Muscle layer of duodenum (tissue), 2 donors: ENCODE results near the gene DNMT3L.

Experiments used
- H3K27ac ChIP-seq: one replicate; pipeline ENCODE4 v1.7.0; 2013; ENCODE audit warnings: mild to moderate bottlenecking, low read length
- H3K27me3 ChIP-seq: one replicate; pipeline ENCODE4 v1.7.0; 2013; ENCODE audit warnings: low read depth, mild to moderate bottlenecking, control low read depth, low read length
- H3K36me3 ChIP-seq, 2 donors: one replicate each; pipeline ENCODE4 v1.7.0; 2013; ENCODE audit warnings: low read length in 2 of 2, control low read depth in 1 of 2, mild to moderate bottlenecking in 1 of 2; ENCODE audit not compliant: insufficient read depth in 2 of 2, control insufficient read depth in 1 of 2
- H3K4me1 ChIP-seq, 2 donors: one replicate each; pipeline ENCODE4 v1.7.0; 2013; ENCODE audit warnings: low read length in 2 of 2, mild to moderate bottlenecking in 2 of 2, control low read depth in 1 of 2, moderate library complexity in 1 of 2; ENCODE audit not compliant: insufficient read depth in 2 of 2, control insufficient read depth in 1 of 2
- H3K4me3 ChIP-seq, 2 donors: one replicate each; pipeline ENCODE4 v1.7.0; 2013; ENCODE audit warnings: low read length in 2 of 2, low read depth in 1 of 2, mild to moderate bottlenecking in 1 of 2
- H3K9me3 ChIP-seq, 2 donors: one replicate each; pipeline ENCODE4 v1.7.0; 2013; ENCODE audit warnings: low read length in 2 of 2, control low read depth in 1 of 2, mild to moderate bottlenecking in 1 of 2; ENCODE audit not compliant: control insufficient read depth in 1 of 2
- donor health status: healthy.

The DNMT3L gene

DNA sequence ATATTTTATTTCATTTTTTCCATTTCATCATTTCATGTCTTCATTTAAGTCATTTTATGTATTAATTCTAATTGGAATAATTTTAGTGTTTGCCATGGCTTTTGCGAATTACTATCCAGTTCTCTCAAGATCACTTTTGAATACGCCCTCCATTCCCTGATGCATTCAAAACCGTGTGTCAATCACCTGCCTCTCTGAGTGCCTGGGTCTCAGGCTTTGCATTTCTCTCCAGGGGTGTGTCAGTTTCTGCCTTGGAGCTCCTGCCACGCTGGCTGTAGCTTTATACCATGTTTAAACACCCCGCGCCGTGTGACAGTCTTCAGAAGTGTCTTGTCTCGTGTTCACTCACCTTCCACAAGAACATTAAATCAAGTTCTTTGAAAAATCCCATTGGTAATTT is 7.4 kb upstream of the DNMT3L start:
- no peaks in the 10 kb centered on the region for H3K9me3 ChIP-seq
- H3K27me3 ChIP-seq, result no peaks in the 10 kb centered on the region
- H3K27ac ChIP-seq, result no peak overlapping the region
- H3K4me1 ChIP-seq, result no peaks in the 10 kb centered on the region
- no peak overlapping the region for H3K4me3 ChIP-seq
- H3K36me3 ChIP-seq, result no peaks in the 10 kb centered on the region

DNA sequence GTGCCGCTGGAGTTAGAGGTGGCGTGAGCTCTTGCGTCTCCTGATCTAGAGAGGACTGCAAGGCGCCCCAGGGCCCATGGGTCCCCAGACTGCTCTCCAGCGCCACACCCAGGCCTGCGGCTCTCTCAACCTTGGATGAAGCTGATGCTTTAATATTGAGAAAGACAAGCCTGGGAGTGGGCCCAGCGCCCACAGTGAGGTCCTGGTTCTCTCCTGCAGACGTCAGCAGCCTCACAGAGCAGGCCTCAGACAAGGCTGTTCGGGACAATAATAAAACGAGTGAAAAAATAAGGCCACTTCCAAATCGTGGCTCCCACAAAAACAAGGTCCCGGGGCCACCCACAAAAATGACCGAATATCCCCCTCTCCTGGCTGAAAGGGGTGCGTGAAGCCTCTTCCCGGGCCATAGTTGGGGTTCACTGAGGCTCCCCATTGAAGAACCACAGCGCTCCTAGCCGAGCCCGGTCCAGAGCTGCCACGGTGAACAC is 6.0 kb upstream of the DNMT3L start:
- Histone ChIP-seq H3K27ac (no peak overlapping the region), H3K36me3 (no peaks in the 10 kb centered on the region), H3K27me3 (no peaks in the 10 kb centered on the region), H3K9me3 (no peaks in the 10 kb centered on the region), H3K4me3 (no peak overlapping the region), H3K4me1 (no peaks in the 10 kb centered on the region)

DNA sequence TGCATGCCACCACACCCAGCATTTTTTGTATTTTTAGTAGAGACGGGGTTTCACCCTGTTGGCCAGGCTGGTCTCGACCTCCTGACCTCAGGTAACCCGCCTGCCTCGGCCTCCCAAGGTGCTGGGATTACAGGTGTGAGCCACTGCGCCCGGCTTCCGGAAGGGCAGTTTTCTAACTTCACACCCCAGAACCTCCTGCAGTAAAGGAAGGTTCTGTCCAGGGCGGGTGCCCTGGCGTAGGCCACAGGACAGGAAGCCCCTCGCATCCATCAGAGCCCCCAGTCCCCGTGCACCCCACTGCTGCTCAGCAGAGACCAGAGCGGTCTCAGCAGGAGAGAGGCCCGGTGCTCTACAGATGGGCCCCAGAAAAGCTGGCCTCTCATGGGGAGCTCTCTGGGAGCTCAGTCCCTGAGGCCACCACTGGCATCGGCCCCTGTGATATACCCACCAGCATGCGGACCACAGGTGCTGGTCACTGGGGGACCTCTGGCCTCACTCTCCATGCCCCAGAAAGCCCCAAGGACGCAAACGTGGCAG is 4.1 kb upstream of the DNMT3L start:
- no peaks in the 10 kb centered on the region for H3K36me3 ChIP-seq
- no peaks in the 10 kb centered on the region for H3K4me1 ChIP-seq
- H3K27me3 ChIP-seq, result no peaks in the 10 kb centered on the region
- H3K9me3 ChIP-seq, result no peaks in the 10 kb centered on the region
- no peak overlapping the region for H3K27ac ChIP-seq
- H3K4me3 ChIP-seq, result no peak overlapping the region

DNA sequence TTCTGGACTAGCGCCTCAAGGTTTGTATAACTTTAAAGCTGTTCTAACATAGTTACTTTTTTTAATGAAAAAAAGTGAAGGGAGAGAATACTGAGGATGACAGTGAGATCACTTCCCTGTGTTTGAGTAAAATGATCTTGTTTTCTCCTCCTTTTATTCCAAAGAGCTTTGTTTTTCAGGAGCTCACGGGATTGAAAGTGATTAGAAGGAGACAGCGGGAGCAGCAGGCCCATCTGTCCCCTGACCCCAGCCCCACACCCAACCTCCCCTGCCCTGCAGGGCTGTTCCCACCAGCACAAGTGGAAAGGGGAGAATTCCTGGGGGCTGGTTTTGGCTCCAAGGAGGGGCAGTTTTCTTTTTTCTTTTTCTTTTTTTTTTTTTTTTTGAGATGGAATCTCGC is 2.1 kb upstream of the DNMT3L start:
- Histone ChIP-seq H3K4me3 (no peak overlapping the region), H3K27ac (no peak overlapping the region), H3K27me3 (no peaks in the 10 kb centered on the region), H3K4me1 (no peaks in the 10 kb centered on the region), H3K9me3 (peaks cover 0 to 13% of the 10 kb centered on the region in 2 donors), H3K36me3 (no peaks in the 10 kb centered on the region)

DNA sequence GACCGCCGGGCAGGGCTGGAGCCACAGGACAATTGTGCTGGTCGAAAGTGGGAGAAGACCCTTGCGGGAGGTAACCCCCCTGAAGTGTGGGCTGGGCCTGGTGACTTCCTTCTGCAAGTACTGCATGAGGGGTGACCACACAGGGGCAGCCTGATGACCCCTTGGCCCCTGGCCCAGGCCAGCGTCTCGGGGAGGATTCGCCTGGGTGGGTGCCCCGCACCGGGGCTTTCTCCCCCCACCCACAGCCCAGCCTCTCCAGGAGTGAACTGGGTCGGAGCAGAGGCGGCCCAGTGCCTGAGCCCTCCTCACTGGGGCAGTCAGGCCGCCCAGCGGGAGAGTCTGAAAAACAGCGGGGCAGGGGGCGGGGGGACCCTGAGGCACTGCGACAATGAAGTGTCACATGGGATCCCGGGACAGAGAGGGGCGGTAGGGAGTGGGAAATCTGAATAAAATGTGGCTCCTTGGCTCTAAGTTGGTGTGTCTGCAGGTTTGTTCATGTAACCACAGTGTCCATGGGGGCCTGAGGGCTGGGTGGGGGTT is 1.6 kb upstream of the DNMT3L start:
- Histone ChIP-seq H3K27me3 (no peaks in the 10 kb centered on the region), H3K4me1 (no peaks in the 10 kb centered on the region), H3K36me3 (no peaks in the 10 kb centered on the region), H3K27ac (no peak overlapping the region), H3K4me3 (no peak overlapping the region), H3K9me3 (peaks cover 0 to 13% of the 10 kb centered on the region in 2 donors)

DNA sequence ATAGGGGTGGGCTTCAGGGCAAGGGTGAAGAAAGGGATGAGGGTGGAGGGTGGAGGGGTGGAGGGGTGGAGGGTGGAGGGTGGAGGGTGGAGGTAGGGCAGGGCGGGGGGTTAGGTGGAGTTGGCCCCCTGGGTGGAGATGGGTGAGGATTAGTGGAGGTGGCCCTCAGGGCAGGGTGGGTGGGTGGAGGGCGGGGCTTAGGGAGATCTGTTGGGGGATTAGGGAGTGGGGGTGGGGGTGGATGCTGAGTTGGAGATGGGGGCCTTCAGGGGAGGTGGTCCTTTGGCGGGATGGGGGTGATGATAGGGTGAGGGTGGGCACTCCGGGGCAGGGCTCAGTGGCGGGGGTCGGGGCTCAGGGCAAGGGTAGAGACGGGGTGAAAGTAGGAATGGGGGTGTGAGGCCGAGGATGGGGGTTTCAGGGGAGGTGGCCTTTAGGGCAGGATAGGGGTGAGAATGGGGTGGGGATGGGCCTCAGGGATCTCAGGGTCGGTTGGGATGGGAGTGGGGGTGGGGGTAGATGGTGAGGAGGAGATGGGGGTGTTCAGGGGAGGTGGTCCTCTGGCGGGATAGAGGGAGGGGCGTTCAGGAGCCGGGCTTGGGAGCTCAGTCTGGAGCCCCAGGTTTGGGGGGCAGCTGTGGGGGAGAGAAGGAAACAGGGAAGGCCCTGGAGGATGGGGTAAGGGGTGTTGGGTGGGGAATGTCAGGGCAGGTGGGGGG is 800 bp upstream of the DNMT3L start:
- H3K27ac ChIP-seq, result no peak overlapping the region
- H3K27me3 ChIP-seq, result no peaks in the 10 kb centered on the region
- no peaks in the 10 kb centered on the region for H3K36me3 ChIP-seq
- H3K4me1 ChIP-seq, result no peaks in the 10 kb centered on the region
- H3K9me3 ChIP-seq, result peaks cover 0 to 13% of the 10 kb centered on the region in 2 donors
- H3K4me3 ChIP-seq, result no peak overlapping the region

DNA sequence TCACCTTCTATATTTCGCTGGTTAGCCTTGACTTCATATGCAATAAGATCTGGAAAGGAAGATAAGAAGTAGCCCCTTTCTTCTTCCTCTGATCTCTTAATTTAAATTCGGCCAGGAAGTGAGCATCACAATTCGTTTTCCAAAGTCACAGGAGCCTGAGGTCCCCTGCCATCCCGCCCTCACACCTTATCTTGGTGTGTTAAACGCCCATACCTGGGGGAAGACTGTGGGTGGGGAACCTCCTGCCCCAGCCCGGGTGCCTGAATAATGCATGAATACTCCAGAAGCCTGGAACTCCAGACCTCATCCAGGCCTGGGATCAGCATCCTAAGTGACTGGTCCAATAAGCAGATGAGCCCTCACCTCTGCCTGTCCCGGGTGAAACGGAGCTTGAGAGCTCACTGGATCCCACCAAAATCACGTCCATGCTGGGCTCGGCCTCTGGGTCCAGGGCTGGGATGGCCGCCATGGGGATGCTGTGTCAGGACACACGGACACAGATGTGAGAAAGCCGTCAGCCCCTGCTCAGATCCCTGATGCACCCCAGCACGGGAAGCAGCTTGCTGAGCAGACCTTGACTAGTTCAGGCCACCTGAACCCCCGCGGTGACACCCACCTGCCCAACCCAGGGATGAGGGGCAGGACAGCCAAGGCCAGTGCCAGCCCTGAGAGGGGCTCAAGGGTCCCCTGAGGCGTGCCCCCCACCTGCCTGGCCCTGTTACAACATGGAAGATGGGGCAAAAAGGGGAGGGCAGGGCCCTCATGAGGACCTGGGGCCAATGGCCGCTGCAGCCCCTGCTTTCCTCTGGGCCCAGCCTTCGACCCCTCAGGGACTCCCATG is 686 bp downstream of the DNMT3L start:
- no peaks in the 10 kb centered on the region for H3K27me3 ChIP-seq
- no peak overlapping the region for H3K4me3 ChIP-seq
- H3K9me3 ChIP-seq, result peaks cover 0 to 13% of the 10 kb centered on the region in 2 donors
- H3K4me1 ChIP-seq, result no peaks in the 10 kb centered on the region
- H3K27ac ChIP-seq, result no peak overlapping the region
- no peaks in the 10 kb centered on the region for H3K36me3 ChIP-seq

DNA sequence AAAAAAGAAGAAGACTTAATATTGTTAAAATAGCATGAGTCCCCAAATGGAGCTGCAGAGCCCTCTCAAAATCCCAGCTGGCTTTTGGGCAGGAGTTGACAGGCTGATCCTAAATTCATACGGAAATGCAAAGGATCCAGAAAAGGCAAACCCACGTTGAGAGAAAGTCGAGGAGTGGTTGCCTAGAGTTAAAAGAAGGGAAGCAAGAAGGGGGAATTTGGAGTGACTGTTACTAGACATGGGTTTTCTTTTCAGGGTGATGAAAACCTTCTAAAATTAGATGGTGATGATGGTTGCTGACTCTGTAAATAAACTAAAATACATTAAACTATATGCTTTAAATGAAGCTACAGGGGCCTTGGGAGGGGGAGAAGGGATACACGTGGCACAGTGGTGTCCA is 1.6 kb downstream of the DNMT3L start:
- H3K27me3 ChIP-seq, result no peaks in the 10 kb centered on the region
- H3K36me3 ChIP-seq, result no peaks in the 10 kb centered on the region
- H3K4me3 ChIP-seq, result no peak overlapping the region

DNA sequence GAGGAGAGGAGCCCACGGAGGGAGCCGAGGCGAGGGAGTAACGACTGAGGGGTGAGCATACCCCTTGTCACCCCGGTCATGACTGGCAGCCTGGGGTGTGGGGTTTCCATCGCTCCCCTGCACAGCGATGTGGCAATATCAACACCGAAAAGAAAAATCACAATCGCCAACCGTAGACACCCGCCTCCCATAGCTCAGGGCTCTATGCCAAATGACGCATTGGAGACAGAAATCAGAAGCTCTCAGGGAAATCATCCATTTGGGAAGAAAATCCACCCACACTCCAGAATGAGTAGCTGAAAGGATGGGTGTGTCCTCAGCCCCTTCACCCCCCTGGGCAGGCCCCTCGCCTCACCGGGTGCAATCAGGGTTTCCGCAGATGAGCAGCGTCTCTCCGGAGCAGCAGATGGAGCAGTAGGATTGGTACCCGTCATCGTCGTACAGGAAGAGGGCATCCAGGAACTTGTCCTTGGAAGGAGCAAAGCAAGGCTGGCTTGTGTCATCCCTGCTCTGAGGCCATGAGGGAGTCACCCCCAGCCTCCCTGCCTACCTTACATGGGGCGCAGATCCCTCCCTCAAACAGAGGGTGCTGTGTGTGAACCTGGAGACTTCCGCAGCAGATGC is 2.5 kb downstream of the DNMT3L start:
- H3K4me3 ChIP-seq, result no peak overlapping the region
- no peaks in the 10 kb centered on the region for H3K4me1 ChIP-seq
- no peaks in the 10 kb centered on the region for H3K36me3 ChIP-seq
- H3K9me3 ChIP-seq, result peaks cover 0 to 13% of the 10 kb centered on the region in 2 donors
- H3K27ac ChIP-seq, result no peak overlapping the region
- H3K27me3 ChIP-seq, result no peaks in the 10 kb centered on the region

More for the DNA sequence above, 1.6 kb downstream of the DNMT3L start:
- no peaks in the 10 kb centered on the region for H3K4me1 ChIP-seq
- H3K9me3 ChIP-seq, result peaks cover 0 to 13% of the 10 kb centered on the region in 2 donors
- H3K27ac ChIP-seq, result no peak overlapping the region

DNA sequence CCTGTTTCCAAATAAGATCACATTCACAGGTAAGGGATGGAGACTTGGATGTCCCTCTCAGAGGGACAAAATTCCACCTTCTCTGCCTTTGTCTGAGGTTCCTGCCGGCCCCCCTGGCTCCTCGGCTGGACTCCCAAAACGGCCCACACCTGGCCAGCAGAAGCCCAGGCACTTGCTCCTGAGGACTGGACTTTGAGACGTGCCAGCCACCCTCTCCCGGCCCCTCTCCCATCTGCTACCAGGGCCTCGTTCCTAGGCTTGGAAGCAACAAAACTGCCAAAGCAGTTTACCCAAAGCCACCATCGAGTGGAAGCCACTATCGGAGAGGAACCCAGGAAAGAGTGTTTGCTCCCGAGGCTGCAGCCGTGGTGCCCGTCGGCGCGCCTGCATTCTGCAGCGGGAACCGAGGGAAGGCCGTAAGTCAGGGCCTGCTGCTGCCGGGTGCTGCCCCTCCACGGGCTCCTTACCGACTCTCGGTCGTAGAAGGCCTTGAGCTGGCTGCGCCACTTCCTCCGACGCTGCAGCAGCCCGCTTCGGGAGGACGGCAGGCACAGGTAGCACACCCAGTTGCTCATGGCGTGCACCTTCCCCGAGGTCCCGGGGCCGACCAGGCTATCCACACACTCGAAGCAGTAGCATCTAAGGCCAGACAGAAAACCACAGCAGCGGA is 3.5 kb downstream of the DNMT3L start:
- Histone ChIP-seq H3K4me3 (no peak overlapping the region), H3K36me3 (no peaks in the 10 kb centered on the region), H3K4me1 (no peaks in the 10 kb centered on the region), H3K27ac (no peak overlapping the region), H3K27me3 (no peaks in the 10 kb centered on the region), H3K9me3 (peaks cover 0 to 13% of the 10 kb centered on the region in 2 donors)
